ENCODE data around the gene LHX1.

Gene LHX1

GRCh38 chr17:36922175-36922574 lies 15.1 kb upstream of the LHX1 start:
- no peak for DNase-seq (ENCODE audit: low spot score)

GRCh38 chr17:36923814-36924221 lies 13.5 kb upstream of the LHX1 start:
- DNase-seq (ENCODE audit: low spot score) = no peak

GRCh38 chr17:36926226-36926625 lies 11.0 kb upstream of the LHX1 start:
- DNase-seq (ENCODE audit: low spot score) = no peak

GRCh38 chr17:36926701-36927100 lies 10.6 kb upstream of the LHX1 start:
- no peak for DNase-seq (ENCODE audit: low spot score)

- no peak for DNase-seq (ENCODE audit: low spot score)
Measured at GRCh38 chr17:36928471-36929345, 8.6 kb upstream of the LHX1 start.

DNA sequence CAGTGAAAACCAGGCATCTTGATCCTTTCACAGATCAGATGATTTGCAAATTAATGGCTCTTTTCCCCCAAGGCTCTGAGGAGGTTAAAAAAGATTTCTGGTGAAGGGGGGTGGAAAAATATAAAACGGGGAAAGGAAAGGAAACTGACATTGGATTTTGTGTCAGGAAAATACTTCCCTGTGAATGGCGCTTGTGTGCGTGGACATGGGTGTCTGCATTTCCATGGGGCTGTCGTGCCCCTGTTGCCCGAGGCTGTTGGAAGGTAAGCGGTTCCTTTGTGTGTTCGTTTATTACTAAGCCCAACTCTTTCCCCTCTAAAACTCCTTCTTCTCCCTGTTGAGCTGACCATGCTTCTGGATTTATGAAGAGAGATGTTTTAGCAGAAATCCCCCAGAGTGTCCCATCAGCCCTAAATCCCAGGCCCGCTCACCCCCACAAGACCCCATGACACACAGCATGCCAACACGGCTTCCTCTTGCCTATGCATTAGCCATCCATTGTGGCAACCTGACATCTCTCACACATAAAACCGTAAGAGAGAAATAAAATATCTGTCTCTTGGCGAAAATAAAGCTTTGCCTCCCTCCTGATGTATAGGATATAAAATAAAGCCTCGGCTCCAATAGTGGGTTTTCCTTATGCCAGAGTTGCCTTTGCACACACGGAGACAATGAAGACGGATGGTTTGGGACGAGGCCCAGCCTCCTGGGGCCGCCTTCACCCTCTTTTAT lies 7.3 kb upstream of the LHX1 start:
- DNase-seq (ENCODE audit: low spot score) = no peak

DNA sequence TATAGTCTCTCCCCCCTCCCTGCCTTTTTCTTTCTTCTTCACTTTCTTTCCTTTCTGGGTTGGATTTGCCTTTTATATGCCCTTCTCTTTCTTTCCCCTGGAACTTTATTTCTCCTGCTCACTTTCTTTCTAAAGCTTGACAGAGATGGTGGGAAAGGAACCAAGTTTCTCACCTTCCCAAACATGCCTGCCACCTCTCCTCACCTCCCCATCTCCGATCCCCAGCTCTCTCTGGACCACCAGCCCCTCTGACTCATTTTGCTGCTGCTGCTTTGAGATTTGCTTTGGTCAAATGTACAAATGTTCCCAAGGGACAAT lies 6.7 kb upstream of the LHX1 start:
- DNase-seq (ENCODE audit: low spot score) = no peak

GRCh38 chr17:36931096-36931696 lies 6.1 kb upstream of the LHX1 start:
- no peak for DNase-seq (ENCODE audit: low spot score)

GRCh38 chr17:36931697-36932382 lies 5.4 kb upstream of the LHX1 start:
- no peak for DNase-seq (ENCODE audit: low spot score)

- no peak for DNase-seq (ENCODE audit: low spot score)
Measured at GRCh38 chr17:36932383-36932693, 4.9 kb upstream of the LHX1 start.

- DNase-seq (ENCODE audit: low spot score) = no peak
Measured at GRCh38 chr17:36932694-36933511, 4.4 kb upstream of the LHX1 start.

GRCh38 chr17:36933512-36934143 lies 3.6 kb upstream of the LHX1 start:
- DNase-seq (ENCODE audit: low spot score) = no peak

DNA sequence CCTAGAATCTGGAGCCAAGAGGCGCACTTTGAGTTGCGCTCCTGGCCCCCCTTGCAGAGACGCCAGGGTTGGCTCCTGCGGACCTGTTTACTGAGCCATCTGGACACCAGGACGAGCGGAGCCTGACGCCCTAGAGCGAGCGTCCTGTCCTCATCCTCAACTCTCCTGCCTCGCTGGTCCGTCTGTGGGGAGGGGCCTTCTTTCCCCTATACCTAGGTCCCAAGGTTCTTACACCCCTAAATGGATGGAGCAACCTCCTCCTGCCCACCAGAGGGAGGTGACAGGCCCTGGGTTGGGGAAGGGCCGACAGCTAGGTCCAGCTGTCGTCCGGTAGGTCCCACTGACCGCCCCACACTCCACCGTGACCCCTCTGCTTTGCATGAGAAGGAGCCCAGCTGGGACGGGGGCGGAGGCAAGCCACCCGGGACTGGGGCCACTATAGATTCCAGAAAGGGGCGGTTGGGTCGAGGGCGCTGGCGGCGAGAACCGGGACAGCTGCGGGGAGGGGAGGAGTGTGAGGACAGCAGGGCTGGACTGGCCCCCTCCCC lies 3.1 kb upstream of the LHX1 start:
- no peak for DNase-seq (ENCODE audit: low spot score)

DNA sequence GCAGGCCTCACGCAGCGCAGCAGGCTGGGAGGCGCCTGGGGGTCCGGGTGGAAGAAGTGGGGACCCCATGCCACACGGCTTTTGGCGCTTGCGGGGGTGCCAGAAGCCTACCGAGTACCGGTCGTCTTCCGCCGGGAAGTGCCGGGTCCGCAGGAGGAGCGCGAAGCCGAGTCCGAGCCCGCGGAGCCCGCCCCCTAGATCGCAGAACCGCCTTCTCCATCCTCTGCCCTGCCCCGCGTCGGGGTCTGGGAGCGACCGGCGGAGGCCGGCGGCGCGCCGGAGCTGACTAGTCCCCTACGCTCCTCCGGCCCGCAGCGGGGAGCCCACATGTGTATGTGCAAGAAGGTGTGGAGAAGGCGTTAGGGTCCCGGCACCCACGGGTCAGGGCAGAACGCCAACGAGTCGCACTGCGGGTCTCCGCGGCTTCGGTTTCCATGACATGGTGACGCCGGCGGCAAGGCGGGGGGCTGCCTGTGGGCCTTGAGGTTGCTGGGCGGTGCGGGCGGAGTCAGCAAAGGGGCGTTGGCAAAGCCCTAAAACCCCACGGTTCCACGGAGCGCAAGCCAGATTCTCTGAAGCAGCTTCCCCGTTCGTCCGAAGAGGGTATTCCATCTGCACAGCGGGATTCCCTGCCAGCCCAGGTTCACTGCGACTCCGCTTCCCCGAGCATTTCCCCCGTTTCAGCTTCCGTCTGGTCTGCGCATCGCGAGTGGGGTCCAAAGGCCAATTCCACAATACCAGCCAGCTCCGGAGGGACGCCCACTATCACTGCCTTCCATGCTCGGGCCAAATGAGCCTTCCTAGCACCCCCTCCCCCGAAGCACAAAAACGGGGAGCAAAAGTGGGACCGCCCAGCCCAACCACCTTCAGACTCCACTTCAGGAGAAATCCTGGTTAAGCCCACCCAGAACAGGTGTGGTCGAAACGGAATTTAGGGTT lies 2.3 kb upstream of the LHX1 start:
- no peak for DNase-seq (ENCODE audit: low spot score)

- no peak for DNase-seq (ENCODE audit: low spot score)
Measured at GRCh38 chr17:36935671-36936454, 1.4 kb upstream of the LHX1 start.

GRCh38 chr17:36936455-36937000 lies 747 bp upstream of the LHX1 start:
- no peak for DNase-seq (ENCODE audit: low spot score)

- no peak for DNase-seq (ENCODE audit: low spot score)
Measured at GRCh38 chr17:36937959-36938565, 787 bp downstream of the LHX1 start.

GRCh38 chr17:36938566-36939051 lies 1.3 kb downstream of the LHX1 start:
- no peak for DNase-seq (ENCODE audit: low spot score)

Measured in hematopoietic multipotent progenitor cell treated with erythropoietin and hydrocortisone succinate and interleukin-3 and kit ligand, for 17 days (in vitro differentiated cells).